Left forelimb (tissue), 1 donor: ENCODE measurements around the gene FIGNL2.

ENCODE experiments used
- DNase-seq: peaks from one replicate; pipeline ENCODE4 v3.0.0-alpha.2; 2018; ENCODE audit warnings: low spot score

Gene FIGNL2

DNA sequence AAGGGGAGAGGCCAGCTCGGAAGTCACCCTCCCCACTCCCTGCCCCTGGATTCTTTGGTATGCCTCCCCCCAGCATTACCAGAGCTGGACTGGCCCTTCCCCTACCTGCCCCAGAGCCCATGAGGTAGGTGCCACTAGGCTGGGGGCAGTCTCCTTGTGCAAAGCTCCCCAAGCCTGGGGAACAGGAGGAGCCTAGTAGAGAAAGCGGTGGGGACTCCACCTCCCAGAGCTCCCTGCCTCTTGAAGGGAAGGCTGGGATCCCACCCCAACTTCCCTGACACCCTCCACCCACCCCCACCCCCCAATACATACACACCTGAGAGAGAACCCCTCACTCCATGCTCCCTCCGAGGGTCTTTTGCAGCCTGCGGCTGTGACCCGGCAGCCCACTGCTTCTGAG, 30.4 kb downstream of the FIGNL2 start:
- DNase-seq, result no peak

DNA sequence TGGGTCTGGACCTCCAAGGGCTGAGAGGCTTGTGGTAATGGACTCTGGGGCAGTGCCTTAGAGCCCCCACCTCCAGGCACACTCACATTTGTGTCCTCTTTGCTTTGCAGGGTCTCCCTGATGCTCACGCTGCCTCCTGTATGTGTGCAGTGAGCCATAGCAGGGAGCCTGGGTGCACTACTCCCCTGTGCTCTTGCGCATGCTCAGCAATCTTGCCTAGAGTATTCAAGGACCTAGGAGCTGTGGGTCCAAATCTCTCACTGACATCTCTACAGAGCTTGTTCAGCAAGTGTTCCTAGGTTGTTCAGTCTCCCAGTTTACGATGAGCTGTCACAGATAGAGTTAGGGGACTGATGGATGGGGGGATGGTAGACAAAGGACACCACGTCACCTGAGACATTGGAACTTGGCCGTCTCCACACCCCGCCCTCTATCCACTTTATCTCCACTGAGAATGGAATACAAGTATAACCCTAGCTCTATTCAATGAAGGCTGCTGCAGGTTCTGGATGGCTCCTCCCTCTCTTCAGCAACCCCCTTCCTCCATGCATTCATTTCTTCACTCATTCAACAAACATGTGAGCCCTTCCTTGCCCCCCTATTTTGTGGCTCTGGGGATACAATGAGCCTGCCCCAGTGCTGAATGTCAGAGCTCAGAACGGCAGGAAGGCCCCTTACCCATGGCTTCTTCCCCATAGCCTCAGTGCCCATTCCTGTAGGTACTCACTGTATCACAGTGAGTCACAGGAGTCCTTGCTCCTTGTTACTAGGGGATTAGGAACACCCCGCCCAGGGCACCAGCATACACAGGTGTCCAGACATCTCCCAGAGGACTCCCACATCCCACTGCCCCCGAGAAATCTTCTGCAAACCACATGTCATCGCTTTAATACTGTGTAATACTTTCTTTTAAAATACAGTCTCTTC, 31.2 kb downstream of the FIGNL2 start:
- DNase-seq, result no peak

- DNase-seq, result no peak
Observed at GRCh38 chr12:51815571-51815970, 32.9 kb downstream of the FIGNL2 start.

- peak; percentile 81 for DNase-seq
Observed at GRCh38 chr12:51814311-51815088, 34.0 kb downstream of the FIGNL2 start.

GRCh38 chr12:51813931-51814310, 34.6 kb downstream of the FIGNL2 start:
- no peak for DNase-seq

- DNase-seq, result no peak
Observed at GRCh38 chr12:51812871-51813270, 35.6 kb downstream of the FIGNL2 start.

DNA sequence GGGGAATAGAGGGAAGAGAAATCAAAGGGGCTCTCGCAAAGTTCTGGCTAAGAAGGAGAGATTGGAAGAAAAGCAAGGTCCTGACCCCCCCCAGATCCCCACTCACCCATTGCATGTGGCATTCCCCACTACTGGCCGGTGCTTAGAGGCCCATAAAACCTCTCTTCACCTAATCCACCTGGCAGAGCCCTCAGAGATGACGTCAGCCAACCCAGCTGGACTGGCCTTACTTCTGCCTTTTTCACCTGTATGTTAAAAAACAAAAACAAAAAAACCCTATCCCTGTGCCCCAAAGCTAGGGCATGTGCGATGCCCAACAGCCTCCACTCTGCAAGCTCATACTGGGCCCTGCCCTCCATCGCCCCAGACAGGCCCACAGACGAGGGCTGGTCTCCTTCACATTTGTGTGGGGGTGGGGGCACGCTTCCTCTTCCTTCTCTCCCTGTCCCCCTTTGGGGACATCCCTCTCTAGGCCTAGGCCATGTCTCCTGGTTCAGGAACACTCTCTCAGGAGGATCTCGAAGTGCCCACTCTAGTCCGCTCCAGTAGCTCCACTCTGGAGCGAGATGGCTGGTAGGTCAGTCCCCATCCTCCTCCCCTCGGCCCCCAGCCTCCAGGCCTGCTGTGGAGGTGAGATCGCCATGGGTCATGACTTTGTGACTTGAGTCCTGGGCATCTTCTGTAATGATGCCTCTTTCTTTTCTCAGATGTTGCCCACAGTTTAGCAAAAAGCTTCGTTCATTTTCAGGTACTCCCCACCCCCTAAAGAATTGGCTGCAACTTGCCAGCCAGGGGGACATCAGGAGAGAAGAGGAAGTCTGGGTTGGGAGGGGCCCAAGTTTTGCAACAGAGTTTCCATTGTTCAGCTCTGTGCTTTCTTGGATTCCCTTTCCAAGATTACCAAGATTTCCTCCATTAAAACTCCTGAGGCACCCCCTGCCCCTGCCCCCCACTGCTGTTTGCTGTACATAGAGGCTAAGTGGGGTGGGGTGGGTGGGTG, 37.0 kb downstream of the FIGNL2 start:
- DNase-seq, result no peak

GRCh38 chr12:51809193-51809592, 39.3 kb downstream of the FIGNL2 start:
- no peak for DNase-seq

DNA sequence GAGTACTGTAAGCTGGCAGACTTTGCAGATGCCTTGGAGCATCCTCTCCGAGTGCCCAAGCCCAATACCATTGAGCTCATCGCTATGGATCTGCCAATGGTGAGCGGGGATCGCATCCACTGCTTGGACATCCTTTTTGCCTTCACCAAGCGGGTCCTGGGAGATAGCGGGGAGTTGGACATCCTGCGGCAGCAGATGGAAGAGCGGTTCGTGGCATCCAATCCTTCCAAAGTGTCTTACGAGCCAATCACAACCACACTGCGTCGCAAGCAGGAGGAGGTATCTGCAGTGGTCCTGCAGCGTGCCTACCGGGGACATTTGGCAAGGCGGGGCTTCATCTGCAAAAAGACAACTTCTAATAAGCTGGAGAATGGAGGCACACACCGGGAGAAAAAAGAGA, 41.6 kb downstream of the FIGNL2 start:
- DNase-seq, result no peak

- DNase-seq, result no peak
Observed at GRCh38 chr12:51801027-51801426, 47.5 kb downstream of the FIGNL2 start.

GRCh38 chr12:51798501-51798900, 50.0 kb downstream of the FIGNL2 start:
- DNase-seq, result peak; percentile 18

DNA sequence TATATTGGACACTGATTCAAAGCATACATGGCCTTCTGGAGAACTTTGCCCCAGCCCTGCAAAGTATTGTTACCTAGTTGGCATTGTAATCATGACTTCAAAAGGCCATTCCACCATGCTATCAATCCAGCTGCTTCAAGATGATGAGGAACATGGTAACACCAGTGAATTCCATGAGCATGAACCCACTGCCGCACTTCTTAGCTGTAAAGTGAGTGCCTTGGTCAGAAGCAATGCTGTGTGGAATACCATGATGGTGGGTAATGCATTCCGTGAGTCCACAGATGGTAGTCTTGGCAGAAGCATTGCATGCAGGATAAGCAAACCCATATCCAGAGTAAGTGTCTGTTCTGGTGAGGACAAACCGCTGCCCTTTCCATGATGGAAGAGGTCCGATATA, 50.5 kb downstream of the FIGNL2 start:
- DNase-seq, result peak; percentile 5

GRCh38 chr12:51797301-51797700, 51.2 kb downstream of the FIGNL2 start:
- DNase-seq, result no peak

- DNase-seq, result no peak
Observed at GRCh38 chr12:51793201-51793600, 55.3 kb downstream of the FIGNL2 start.

- DNase-seq, result no peak
Observed at GRCh38 chr12:51792417-51792816, 56.1 kb downstream of the FIGNL2 start.

GRCh38 chr12:51788876-51789275, 59.6 kb downstream of the FIGNL2 start:
- DNase-seq, result no peak

DNA sequence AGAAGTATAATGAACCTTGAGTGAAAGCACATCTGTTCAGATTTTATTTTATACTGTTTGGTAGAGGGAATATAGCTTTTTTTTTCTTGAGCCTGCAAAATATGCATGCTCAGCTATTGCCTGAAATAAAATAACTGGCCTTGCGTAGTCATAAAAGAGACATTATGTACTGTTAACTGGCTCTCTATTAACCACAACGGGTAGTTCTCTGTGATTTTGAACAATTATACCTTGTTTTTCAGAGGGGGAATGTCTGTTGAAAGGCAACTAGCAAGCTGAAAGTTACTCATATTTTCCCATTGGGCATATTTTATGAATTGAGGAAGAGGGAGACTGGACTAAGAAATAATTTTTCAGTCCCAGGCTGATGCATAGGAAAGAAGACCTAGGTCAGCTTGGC, 62.6 kb downstream of the FIGNL2 start:
- DNase-seq, result no peak

GRCh38 chr12:51784688-51785087, 63.8 kb downstream of the FIGNL2 start:
- no peak for DNase-seq

GRCh38 chr12:51779876-51780275, 68.6 kb downstream of the FIGNL2 start:
- DNase-seq, result no peak

- no peak for DNase-seq
Observed at GRCh38 chr12:51777973-51778372, 70.5 kb downstream of the FIGNL2 start.

- no peak for DNase-seq
Observed at GRCh38 chr12:51777457-51777856, 71.1 kb downstream of the FIGNL2 start.

GRCh38 chr12:51774933-51775332, 73.6 kb downstream of the FIGNL2 start:
- no peak for DNase-seq
